NCI-H345 treated with DMSO at 0.1 percent for 48 hours (cell line): ENCODE data around the gene ZBTB46.

ENCODE experiments used
- DNase-seq: peaks from one replicate; lab custom pipeline; 2025; ENCODE audit not compliant: unreplicated experiment; lab: John Stamatoyannopoulos, UW

ZBTB46 gene

DNA sequence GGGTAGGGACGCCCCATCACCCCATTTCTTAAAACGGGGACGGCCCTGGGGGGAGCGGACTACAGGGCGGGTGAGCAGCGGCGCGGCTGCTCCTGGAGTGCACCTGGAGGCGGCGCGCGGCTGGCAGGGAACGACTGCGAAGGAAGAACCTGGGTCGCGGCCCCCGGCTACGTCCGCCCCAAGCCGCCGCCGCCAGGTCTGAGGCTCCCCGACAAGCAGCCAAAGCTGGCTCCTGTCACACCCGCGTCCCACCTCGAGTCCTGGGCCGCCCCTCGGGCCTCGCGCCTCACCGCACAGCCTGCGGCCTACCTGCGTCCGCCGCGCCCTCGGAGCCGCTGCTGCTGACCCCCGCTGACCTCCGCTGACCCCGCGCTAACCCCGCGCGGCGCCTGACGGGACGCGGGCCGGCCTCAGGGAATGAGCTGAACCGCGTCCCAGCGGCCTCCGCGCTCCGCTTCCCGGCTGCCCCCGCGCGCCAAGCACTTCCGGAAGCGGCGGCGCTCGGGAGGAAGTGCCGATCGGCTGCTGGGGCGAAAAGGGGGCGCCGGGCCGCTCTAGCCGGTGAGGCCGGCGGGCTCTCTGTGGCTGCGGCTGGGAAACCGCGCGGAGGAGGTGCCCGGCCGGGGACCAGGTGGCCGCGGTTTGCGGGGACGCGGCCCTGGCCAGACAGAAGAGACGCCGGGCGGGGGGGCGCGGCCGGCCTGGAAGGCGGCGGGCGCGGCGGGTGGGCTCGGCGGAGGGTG is 123.3 kb downstream of the ZBTB46 start, which contains the start of the genes ARFRP1 and ZGPAT:
TSS of gene ARFRP1 (minus strand) at position 419 of the 743 bp plus-strand sequence. CDS start 885 bp downstream, outside the sequence.
TSS of gene ZGPAT (plus strand) at position 482 of the 743 bp plus-strand sequence. CDS start 542 bp downstream, outside the sequence.
- peak; percentile 89 for DNase-seq

DNA sequence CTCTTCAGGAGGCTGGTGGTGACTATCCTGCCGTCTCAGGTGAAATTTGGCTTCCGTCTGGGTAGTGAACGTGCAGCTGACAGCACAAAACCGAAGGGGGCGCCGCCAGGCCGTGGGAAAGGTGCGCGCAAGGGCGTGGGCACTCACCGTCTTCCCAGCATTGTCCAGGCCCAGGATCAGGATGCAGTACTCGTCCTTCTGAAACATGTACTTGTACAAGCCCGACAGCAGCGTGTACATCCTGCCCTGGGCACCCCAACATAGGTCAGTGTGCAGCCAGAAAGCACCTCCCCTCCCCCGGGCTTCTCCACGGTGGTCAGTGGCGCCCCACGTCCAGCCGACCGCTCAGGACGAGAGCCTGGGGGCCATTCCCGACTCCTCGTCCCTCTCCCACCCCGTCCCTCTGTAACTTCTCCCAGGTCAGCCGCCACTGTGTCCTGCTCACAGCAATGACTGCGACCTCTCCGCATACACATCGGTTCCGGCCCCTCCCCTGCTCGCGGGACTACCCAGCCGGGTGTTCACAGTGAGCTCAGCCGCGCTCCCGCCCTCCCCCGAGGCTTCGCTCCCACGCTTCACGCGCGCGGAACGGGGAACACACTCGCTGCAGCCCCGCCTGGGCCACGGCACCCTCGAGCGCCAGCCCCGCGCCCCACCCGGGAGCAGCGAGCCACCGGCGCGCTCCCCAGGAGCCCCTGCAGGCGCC is 124.1 kb downstream of the ZBTB46 start:
- no peak for DNase-seq

GRCh38 chr20:63706027-63706695 is 124.9 kb downstream of the ZBTB46 start:
- no peak for DNase-seq

GRCh38 chr20:63705232-63706026 is 125.6 kb downstream of the ZBTB46 start:
- DNase-seq: no peak

DNA sequence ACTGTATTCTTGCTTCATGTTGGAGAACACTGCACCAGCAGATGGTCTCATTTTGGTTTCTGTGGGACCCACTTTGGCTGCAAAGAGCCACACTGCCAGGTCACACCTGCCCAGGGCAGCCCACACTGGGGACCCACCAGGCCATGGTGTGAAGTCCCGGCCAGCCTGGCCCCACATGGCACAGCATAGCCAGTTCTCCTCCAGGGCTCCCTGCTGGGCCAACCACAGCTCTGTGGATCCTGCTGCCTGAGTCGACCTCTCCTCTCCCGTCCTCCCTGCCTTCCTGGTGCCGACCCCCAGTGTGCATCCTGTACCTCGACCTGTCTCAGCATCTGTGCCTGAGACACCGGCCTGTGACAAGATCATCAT is 126.3 kb downstream of the ZBTB46 start:
- DNase-seq: no peak

GRCh38 chr20:63703976-63704748 is 126.9 kb downstream of the ZBTB46 start:
- no peak for DNase-seq

- DNase-seq: no peak
Measured at GRCh38 chr20:63703471-63703975, 127.5 kb downstream of the ZBTB46 start.

GRCh38 chr20:63702751-63703470 is 128.2 kb downstream of the ZBTB46 start:
- no peak for DNase-seq

DNA sequence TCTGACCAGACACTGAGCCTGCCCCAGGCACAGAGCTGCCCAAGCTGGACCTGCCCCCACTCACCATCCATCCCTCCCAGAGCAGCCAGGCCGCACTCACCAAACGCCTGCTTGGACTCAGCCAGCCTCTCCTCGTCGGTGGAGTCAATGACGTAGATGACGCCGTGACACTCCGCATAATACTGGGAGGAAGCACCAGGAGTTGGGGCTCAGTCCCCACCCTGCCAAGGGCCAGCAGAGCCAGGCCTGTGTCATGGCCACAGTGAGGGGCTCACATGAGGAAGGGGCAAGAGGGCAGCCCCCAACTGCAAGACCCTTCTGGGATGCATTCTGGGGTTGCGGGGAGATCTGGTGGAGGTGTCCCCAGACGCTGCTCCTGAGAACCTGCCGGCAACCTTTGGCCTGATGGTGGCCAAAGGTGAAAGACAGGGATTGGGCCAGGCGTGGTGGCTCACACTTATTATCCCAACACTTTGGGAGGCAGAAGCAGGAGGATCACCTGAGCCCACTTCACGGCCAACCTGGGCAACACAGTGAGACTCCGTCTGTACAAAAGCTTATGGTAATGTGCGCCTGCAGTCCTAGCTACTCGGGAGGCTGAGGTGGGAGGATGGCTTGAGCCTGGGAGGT is 128.9 kb downstream of the ZBTB46 start:
- no peak for DNase-seq

GRCh38 chr20:63701329-63702035 is 129.6 kb downstream of the ZBTB46 start:
- no peak for DNase-seq

DNA sequence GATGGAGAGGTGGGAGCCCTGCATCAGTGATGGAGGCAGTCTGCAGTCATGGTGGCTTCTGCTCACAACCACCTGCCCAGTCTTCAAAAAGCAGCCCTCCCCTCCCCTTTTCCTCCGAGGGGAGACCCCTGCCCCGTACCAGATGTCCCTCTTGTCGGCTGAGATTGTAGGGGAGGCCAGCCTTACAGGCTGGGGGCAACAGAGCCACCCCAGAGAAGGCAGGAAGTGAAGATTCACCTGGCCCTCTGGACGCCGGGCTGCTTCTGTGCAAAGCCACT is 130.1 kb downstream of the ZBTB46 start:
- DNase-seq: no peak

GRCh38 chr20:63700199-63701050 is 130.6 kb downstream of the ZBTB46 start:
- DNase-seq: no peak

GRCh38 chr20:63699466-63700198 is 131.4 kb downstream of the ZBTB46 start:
- DNase-seq: no peak

DNA sequence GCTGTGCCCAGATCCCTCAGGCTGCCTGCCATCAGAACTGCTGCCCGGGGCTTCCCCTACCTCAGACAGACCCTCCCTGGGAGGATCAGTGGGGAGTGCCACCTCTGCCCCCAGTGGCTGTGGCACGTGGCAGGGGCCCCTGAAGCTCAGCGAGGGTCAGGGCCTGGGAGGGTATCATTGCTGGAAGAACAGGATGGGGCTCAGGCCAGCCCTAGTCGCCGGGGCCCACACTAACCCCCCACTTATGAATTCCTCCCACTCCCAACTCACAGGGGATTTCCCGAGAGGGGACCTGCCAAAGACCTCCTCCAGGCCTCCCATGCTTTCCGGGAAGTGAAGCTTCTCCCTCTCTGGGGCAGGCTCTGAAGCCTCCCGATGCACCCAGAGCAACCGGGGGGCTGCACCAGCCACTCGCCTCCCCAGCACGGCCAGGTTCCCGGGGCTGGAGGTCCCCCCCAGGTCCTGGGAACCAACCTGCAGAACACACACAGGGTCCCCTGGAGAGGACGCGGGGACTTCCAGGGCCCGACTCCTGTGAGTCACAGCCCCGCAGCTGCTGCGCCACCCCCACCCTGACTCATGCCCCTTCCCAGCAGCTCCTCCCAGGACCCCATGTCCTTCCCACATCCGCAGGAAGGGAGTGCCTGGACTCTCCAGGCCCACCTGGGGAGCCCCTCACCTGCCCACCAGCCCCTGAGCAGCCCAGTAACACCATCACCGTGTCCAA is 132.2 kb downstream of the ZBTB46 start:
- no peak for DNase-seq

DNA sequence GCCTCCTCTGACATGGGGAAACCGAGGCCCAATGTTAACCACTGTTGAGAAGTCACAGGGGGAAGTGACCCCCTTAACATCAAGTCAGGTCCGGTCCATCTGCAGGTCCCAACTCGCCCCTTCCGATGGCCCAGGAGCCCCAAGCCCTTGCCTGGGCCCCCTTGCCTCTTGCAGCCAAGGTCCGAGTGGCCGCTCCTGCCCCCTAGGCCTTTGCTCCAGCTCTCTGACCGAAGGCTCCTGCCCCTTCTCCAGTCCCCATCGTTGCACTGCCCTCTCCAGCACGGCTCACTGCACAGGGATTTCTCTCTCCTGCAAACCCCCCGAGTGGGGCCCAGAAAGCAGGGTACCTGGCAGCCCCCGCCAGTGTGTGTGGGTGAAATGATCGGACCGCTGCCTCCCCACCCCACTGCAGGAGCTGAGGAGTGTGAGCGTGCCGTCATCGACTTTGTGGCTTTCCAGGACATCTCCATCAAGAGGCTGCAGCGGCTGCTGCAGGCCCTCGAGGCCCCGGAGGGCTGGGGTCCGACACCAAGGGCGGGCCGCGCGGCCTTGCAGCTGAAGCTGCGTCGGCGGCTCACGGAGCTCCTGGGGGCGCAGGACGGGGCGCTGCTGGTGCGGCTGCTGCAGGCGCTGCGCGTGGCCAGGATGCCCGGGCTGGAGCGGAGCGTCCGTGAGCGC is 133.1 kb downstream of the ZBTB46 start:
- DNase-seq: no peak
